G401.6 (cell line): ENCODE measurements around the gene SLC25A47.
A peak's percentile ranks its signal among the peaks of the same experiment; 100 is the strongest.
"Not testable (repeated sequence)": the region's sequence is repeated elsewhere in the genome, so short reads cannot be mapped to it uniquely, and the experiment has no call there.

Experiments
- FAIRE-seq: peaks from 2 replicates; lab custom pipeline; 2012; peaks lifted over from hg19 to GRCh38; lab: Jason Lieb, UNC

The SLC25A47 gene

DNA sequence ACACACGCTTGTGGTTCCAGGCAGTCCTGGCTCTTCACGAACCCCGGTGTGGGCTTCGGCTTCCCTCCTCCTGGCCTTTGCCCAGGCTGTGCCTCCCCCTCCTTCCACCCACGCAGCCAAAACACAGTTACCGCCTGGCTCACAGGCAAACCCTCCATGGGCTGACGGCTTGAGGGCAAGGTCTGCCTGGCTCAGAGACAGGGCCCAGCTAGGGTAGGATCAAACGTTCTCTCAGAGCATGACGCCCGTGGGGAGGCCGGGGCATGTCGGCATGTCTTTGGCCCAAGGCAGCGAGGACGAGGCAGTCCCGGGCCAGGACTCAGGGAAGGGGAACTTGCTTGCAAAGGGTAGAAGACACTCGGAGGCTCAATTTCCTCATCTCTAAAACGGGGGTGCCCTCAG, 2.1 kb downstream of the SLC25A47 start:
- FAIRE-seq = no peak

DNA sequence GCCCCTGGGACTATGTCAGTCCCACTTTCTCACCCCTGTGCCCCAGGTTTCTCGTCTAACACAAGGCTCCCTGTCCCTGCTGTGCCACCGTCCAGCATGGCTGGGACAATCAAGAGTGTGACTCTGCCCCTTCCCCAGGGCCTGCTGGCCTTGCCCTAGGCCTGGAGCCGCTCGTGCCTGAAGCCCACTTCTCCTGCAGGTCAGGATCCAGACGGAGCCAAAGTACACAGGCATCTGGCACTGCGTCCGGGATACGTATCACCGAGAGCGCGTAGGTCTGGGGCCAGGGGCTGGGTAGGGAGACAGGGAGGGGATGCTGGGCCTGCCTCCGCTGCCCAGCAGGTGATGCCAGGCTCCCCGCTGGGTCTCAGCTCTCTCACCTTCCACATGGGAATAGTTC, 2.8 kb downstream of the SLC25A47 start:
- no peak for FAIRE-seq

DNA sequence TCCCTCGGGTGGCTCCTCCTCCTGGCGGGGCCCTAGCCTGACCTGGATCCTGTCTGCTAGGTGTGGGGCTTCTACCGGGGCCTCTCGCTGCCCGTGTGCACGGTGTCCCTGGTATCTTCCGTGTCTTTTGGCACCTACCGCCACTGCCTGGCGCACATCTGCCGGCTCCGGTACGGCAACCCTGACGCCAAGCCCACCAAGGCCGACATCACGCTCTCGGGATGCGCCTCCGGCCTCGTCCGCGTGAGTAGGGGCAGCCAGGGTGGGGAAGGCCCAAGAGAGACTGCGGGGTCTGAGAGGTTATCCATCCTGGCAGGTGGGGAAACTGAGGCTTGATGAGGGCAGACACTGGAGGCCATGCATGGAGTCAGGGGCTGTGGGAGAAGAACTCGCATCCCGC, 4.0 kb downstream of the SLC25A47 start:
- FAIRE-seq = no peak

DNA sequence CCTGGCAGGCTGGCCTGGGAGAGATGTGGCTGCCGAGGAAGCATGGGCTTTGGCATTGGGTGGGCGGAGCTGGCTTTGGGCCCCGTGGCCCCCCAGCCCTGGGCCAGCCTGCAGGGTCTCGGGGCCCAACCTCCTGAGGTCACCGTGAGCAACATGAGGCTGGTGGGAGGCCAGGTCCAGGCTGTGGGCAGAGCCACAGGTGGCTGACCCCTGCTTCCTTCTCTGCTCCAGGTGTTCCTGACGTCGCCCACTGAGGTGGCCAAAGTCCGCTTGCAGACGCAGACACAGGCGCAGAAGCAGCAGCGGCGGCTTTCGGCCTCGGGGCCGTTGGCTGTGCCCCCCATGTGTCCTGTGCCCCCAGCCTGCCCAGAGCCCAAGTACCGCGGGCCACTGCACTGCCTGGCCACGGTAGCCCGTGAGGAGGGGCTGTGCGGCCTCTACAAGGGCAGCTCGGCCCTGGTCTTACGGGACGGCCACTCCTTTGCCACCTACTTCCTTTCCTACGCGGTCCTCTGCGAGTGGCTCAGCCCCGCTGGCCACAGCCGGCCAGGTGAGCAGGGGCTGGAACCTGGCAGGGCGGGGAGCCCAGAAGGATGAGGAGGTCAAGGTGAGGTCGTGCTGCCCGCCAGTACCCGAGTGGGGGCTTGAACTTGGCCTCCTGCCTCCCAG, 5.5 kb downstream of the SLC25A47 start:
- no peak for FAIRE-seq

DNA sequence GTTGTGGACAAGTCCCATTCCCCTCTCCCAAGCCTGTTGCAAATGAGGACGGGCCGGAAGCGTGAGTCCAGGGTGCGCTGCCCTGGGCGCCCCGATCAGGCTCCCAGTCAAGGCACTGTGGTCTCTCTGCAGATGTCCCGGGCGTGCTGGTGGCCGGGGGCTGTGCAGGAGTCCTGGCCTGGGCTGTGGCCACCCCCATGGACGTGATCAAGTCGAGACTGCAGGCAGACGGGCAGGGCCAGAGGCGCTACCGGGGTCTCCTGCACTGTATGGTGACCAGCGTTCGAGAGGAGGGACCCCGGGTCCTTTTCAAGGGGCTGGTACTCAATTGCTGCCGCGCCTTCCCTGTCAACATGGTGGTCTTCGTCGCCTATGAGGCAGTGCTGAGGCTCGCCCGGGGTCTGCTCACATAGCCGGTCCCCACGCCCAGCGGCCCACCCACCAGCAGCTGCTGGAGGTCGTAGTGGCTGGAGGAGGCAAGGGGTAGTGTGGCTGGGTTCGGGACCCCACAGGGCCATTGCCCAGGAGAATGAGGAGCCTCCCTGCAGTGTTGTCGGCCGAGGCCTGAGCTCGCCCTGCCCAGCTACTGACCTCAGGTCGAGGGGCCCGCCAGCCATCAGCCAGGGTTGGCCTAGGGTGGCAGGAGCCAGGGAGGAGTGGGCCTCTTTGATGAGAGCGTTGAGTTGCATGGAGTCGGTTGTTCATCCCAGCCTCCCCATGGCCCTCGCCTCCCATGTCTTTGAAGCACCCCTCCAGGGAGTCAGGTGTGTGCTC, 6.3 kb downstream of the SLC25A47 start:
- no peak for FAIRE-seq

DNA sequence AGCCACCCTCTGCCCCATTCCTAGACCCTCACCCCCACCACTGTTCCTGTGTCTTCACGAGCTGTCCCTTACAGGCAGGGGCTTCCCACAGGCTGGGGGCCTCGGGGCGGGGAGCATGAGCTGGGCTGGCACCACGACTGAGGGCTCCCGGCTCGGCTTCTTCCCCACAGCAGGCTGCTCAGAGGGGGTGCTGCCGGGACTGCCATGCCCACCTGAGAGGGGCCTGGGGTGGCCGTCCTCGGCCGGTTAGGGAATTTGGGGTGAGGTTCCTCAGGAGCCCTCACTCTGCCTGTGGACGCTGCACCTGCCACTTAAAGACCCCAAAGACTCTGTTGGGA, 6.8 kb downstream of the SLC25A47 start:
- no peak for FAIRE-seq

DNA sequence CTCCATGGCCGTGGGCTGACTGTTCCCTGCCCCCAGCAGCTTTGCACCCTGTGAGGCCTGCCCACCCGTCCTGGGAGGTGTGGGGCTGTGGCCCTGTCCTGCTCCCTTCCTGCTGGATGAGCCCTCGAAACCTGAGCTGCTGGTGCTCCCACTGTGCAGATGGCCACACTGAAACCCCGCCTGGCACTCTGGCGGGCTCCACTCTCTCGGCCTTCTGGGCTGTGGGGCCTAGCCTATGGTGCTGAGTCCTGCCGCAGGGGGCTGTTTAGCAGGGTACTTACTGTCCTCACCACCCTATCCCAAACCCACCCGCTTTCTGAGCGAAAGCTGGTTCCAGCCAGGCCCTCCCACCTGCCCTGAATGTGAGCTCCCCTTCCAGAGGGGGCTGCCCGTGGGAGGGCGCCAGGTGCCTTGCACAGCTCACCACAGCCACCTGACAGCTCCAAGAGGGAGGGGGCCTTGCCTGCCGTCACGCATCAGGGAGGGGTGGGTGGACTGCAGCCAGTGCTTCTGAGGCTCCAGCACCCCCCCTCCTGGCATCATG, 7.3 kb downstream of the SLC25A47 start:
- no peak for FAIRE-seq

DNA sequence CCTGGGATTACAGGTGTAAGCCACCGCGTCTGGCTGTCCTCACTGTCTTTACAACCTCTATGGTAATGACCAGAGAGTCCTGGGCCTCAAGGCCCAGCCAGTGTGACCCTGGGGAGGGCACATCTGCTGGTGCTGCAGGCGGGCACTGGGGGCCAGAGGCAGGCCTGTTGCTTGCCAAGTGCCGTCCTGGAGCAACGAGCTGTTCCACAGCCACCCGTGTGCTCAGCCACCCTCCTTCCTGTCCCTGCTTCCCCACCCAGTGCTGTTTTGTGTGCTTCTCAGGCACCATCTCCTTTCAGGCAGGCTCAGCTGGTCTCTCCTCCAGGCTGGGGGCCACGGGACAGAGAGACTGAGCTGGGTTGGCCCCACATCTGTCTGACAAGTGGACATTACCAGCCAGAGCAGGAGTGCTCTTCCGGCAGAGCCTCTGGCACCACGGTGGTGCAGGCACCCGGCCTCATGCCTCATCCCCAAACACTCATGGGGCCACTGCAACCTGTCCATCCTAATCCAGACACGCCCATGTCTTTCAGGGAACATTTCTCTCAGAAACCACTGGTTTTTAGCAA, 9.0 kb downstream of the SLC25A47 start:
- FAIRE-seq = no peak

DNA sequence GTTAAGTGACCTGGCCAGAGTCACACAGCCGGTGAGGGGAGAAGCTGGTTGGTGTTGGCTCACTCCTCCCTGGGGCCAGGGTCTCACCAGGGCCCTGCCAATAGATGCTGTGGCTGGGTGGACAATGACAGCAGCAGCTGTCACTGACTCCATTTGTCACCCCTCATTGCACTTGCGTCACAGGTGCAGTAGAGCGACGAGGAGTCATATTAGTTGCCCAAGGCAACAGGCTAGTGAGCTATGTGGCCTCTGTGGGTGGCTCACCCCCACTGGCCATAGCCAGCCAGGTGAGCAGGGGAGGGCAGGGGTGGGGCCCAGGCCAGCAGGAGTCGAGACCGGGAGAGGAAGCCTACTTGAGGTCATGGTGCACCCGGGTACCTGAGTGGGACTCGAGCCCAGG, 9.7 kb downstream of the SLC25A47 start:
- FAIRE-seq = no peak

DNA sequence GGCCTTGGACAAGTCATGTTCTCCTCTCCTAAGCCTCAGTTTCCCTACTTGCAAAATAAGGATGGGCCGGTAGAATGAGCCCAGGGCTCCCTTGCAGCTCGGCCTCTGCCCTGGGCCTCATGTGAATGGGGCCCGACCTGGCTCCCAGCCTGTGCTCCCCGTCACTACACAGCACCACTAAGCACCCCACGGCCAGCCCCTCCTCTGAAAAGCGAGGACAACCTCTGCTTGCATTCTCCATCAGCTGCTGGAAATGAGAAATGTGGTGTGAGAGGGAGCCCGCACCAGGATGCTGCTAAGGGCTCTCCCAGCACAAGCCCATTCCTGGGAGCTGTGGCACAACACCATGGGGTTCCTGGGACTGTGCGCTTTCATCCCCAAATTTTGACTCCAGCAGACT, 10.2 kb downstream of the SLC25A47 start:
- FAIRE-seq = no peak

DNA sequence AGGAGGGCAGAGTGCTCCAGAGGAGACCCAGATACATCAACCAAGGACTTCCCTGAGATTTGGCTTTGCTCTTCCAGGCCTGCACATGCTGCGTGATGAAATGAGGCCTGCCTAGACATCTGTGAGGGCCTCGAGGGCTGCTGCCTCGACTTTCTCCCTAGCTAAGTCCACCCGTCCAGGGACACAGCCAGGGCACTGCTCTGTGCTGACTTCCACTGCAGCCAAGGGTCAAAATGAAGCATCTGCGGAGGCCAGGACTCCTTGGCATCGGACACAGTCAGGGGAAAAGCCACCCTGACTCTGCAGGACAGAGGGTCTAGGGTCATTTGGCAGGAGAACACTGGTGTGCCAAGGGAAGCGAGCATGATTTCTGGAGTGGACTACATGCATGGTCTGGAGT, 10.7 kb downstream of the SLC25A47 start:
- no peak for FAIRE-seq

DNA sequence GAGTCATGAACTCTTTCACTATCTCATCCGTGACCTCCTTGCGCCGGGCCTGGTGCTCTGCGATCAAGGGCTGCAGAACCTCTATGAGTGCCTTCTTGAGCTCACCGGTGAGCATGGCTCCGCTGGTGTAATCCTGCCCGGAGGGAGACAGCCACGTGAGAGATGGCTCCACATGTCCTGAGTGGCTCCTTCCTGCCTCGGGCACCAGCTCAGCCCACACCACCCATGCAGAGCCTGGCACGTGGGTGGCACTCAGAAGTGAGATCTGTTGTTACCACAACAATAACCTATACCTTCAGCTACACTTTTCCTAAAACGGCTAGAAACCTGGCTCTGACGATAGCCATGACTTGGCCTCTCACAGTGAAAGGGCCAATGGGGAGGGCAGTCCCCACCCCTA, 11.8 kb downstream of the SLC25A47 start:
- FAIRE-seq = no peak

DNA sequence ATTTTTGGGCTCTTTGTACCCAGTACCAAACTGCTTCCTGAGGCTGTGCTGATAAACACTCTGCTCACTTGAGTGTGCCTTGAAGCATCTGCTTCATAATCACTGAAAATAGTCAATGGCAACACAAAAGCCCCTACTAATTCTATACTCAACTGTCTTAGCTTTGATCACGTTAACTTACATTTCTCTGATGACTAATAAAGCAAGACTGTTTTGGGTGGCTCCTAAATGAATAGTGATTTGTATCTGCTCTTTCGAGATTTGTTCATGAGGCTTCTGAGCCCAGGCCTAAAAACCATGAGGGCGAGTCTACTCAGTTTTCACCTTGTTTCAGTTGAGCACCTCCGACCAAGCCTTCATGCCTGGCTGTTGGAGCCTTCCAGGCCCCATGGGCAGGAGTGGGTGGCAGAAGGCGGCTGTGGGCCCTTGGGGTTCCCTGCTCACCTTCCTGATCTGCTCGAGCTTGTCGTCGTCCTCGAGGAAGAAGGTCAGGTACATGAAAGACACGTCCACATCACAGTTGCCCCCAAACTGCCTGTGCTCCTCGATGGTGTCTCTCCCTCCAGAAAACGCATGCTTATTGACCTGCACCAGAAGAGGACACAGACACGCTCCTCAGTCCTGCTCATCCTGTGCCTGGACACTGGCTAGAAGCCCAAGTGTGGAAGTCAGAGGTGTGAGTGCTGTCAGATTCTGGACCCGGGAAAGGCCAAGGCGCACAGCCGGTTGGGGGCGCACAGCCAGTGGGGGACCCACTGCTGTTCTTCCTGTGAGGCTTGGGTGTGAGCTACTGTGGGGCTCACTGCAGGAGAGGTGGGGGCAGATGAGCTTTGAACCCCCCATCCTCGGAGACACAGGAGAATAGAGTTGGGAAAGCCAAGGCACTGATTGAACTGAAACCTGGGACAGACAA, 13.7 kb downstream of the SLC25A47 start:
- FAIRE-seq = no peak

DNA sequence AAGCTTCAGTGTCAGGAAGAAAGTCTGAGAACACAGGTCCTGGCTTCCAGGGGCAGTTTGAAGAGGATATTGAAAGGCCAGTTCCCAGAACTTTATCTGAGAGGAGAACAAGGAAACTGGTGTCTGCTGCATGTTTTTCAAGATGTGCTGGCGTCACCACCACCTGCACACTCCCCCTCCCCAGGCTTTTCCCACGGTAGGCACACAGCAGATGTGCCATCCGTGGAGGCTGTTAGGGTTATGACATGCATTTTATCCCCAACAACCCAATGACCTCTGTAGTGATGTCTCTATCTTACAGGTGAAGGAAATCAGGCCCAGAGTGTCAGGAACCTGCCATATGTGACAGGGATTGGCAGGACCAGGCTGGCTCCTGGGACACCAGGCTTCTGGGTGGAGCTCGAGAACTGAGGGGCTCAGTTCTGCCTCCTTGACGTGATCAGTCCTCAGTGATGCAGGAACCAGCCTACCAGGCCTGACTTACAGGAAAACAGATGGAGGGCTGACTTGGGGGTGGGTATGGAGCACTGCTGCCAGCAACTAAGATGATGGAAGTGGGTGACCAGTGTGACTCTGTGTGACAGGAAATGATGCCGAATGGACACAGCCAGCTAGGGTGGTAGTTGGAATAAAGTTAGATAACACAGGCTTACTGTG, 16.8 kb downstream of the SLC25A47 start:
- FAIRE-seq = no peak

DNA sequence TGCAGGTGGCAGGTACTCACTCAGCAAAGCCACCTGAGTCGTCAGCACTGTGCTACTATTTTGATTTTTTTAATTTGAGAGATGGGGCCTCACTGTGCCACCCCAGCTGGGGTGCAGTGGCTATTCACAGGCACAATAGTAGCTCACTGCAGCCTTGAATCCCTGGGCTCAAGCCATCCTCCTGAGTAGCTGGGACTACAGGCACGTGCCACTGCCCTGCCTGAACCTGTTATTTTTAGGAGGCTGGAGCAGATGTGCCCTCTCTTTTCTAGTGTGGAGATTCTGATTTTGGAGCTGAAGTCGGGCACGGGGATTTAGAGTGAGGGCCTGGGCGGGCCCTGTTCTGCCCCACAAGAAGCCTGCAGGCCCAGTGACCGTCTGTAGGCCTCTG, 17.3 kb downstream of the SLC25A47 start:
- no peak for FAIRE-seq

DNA sequence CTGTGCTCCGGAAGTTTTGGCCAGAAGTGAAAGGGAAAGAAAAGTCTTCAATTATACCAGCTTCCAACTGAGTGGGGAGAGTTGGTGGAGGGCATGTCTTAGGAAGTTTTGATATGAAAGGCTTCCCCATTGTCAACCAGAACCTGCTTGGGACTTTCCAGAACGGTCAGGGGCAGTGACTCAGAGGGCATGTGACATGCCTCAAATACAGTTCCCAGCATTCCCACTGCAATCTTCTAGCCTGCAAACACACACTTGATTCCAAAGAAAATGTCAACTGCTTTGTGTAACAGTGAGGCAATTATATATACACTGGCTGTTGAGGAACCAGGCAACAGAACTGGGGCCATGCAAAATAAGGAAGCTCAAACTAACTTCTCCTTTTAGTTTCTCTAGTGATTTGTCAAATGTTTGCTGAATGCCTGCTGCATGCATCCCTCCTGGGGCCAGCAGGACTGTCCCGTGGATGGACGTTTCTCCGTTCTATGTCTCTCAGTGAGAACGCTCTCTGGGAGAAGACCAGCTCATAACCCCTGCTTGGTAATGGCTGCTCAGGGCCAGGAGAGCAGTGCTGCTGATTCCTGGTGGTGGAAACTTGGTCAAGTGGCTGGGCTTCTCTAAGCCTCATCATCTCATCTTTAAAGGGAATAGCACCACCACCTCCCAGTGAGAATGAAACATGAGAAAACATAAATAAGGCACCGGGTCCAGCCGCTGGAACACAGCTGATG, 18.3 kb downstream of the SLC25A47 start:
- FAIRE-seq = peak; percentile 92

DNA sequence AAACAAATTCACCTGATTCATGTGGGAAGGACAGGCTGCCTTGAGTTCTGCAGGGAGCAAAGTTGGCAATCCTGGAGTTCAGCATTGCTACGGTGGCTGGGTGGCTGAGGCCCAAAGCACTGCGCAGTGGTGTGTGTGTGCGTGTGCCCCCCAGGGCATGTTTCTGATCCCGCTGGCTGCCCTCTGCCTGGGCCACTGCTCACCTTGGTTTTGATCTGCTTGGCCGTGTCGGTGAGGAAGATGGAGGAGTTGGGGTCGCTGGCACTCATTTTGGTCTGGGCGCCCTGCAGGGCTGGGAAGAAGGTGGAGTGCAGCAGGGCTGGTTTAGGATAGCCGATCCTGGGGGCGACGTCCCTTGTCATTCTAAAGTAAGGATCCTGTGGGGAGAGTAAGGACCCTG, 19.1 kb downstream of the SLC25A47 start:
- FAIRE-seq = no peak

DNA sequence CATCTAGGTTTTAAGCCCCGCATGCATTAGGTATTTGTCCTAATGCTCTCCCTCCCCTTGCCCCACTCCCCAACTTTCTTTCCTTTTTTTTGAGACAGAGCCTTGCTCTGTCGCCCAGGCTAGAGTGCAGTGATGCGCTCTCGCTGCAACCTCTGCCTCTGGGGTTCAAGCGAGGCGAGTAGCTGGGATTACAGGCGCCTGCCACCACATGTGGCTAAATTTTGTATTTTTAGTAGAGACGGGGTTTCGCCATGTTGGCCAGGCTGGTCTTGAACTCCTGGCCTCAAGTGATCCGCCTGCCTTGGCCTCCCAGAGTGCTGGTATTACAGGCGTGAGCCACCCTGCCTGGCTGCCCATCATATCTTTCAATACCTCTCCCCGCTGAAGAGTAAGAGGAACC, 19.7 kb downstream of the SLC25A47 start:
- not testable (repeated sequence) for FAIRE-seq

DNA sequence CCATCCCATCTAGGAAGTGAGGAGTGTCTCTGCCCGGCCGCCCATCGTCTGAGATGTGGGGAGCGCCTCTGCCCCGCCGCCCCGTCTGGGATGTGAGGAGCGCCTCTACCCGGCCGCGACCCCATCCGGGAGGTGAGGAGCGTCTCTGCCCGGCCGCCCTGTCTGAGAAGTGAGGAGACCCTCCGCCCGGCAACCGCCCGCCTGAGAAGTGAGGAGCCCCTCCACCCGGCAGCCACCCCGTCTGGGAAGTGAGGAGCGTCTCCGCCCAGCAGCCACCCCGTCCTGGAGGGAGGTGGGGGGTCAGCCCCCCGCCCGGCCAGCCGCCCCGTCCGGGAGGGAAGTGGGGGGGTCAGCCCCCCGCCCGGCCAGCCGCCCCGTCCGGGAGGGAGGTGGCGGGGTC, 21.5 kb downstream of the SLC25A47 start:
- not testable (repeated sequence) for FAIRE-seq

DNA sequence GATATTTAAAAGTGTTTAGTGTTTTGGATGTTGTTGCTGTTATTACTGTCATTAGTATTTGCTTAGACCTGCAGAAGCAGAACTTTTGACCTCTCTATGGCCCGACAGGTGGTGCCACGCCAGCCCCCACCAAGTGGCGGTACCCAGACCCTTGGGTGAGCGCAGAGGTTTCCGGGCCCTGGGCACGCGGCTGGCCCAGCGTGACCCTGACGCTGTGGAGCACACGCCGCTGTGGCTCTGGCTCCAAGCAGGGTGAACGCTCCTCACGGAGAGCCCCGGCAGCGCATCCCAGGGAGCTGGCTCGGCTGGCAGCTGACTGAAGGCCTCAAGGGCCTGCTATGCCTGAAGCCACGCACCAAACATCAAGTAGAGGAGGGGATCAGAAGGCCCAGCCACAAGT, 22.6 kb downstream of the SLC25A47 start:
- FAIRE-seq = no peak
